Lung microvascular endothelial cell (primary cell): ENCODE data around the gene ACADVL. TPM values are rescaled to one million over a fixed set of nuclear protein-coding genes. Genes with fewer than 3 reads are reported as not detected.

Source experiments
- total RNA-seq: library from RNA; depleted of rRNA; stranded (reverse); fragments of >200 nt; gene quantifications from 2 replicates; pipeline ENCODE4 v1.2.1, GENCODE V29; 2014

The ACADVL gene
- total RNA-seq, 1 donor from 2014 or later = 242 TPM

Other genes with a start within 250 kb of the ACADVL start
- gene ALOX12, start 223.9 kb upstream of the ACADVL start, total RNA-seq = not detected in 2 replicates
- gene RNASEK, start 207.3 kb upstream of the ACADVL start, total RNA-seq = 34.2 and 60.7 TPM in 2 replicates
- gene BCL6B, start 196.9 kb upstream of the ACADVL start, total RNA-seq = 54.5 and 59.9 TPM in 2 replicates
- 1.3 and 2.4 TPM in 2 replicates for gene SLC16A13, start 183.9 kb upstream of the ACADVL start, total RNA-seq
- 0.22 and 1.2 TPM in 2 replicates for gene SLC16A11, start 175.8 kb upstream of the ACADVL start, total RNA-seq
- 0.99 and 1.7 TPM in 2 replicates for gene CLEC10A, start 139.7 kb upstream of the ACADVL start, total RNA-seq
- gene ASGR2, start 105.1 kb upstream of the ACADVL start, total RNA-seq = not detected in 2 replicates
- gene ASGR1, start 40.6 kb upstream of the ACADVL start, total RNA-seq = 14.4 and 28.8 TPM in 2 replicates
- 5.4 and 9.1 TPM in 2 replicates for gene DLG4, start 102 bp upstream of the ACADVL start, total RNA-seq
- 25.1 and 31.9 TPM in 2 replicates for gene DVL2, start 14.6 kb downstream of the ACADVL start, total RNA-seq
- gene PHF23, start 19.5 kb downstream of the ACADVL start, total RNA-seq = 30.9 and 38.5 TPM in 2 replicates
- gene GABARAP, start 22.5 kb downstream of the ACADVL start, total RNA-seq = 124 and 130 TPM in 2 replicates
- 22.4 and 25.2 TPM in 2 replicates for gene CTDNEP1, start 31.8 kb downstream of the ACADVL start, total RNA-seq
- gene ELP5, start 32.3 kb downstream of the ACADVL start, total RNA-seq = 26.6 and 32.7 TPM in 2 replicates
- 0.99 and 7.0 TPM in 2 replicates for gene CLDN7, start 42.5 kb downstream of the ACADVL start, total RNA-seq
- 0.22 and 0.60 TPM in 2 replicates for gene SLC2A4, start 61.8 kb downstream of the ACADVL start, total RNA-seq
- gene YBX2, start 74.7 kb downstream of the ACADVL start, total RNA-seq = under 0.01 TPM in 2 replicates
- 385 and 487 TPM in 2 replicates for gene EIF5A, start 87.7 kb downstream of the ACADVL start, total RNA-seq
- gene GPS2, start 95.4 kb downstream of the ACADVL start, total RNA-seq = 22.9 and 33.5 TPM in 2 replicates
- gene NEURL4, start 109.4 kb downstream of the ACADVL start, total RNA-seq = 7.4 and 13.1 TPM in 2 replicates
- 0.40 and 0.44 TPM in 2 replicates for gene ACAP1, start 116.6 kb downstream of the ACADVL start, total RNA-seq
- gene KCTD11, start 132.2 kb downstream of the ACADVL start, total RNA-seq = 2.4 and 3.8 TPM in 2 replicates
- gene TMEM95, start 135.2 kb downstream of the ACADVL start, total RNA-seq = not detected in 2 replicates
- gene TNK1, start 161.2 kb downstream of the ACADVL start, total RNA-seq = 1.5 and 1.8 TPM in 2 replicates
- 15.0 and 19.4 TPM in 2 replicates for gene PLSCR3, start 174.6 kb downstream of the ACADVL start, total RNA-seq
- gene TMEM256, start 184.2 kb downstream of the ACADVL start, total RNA-seq = 141 and 232 TPM in 2 replicates
- gene NLGN2, start 187.9 kb downstream of the ACADVL start, total RNA-seq = 1.2 and 1.3 TPM in 2 replicates
- not detected in 2 replicates for gene SPEM1, start 200.4 kb downstream of the ACADVL start, total RNA-seq
- gene SPEM2, start 205.7 kb downstream of the ACADVL start, total RNA-seq = not detected in 2 replicates
- not detected in 2 replicates for gene SPEM3, start 208.9 kb downstream of the ACADVL start, total RNA-seq
- gene TMEM102, start 215.5 kb downstream of the ACADVL start, total RNA-seq = 6.1 and 9.3 TPM in 2 replicates
- gene FGF11, start 219.6 kb downstream of the ACADVL start, total RNA-seq = 0.20 and 0.22 TPM in 2 replicates
- 8.1 and 9.2 TPM in 2 replicates for gene CHRNB1, start 225.1 kb downstream of the ACADVL start, total RNA-seq